GM23338 (cell line): Measurements from ENCODE around the gene SLC37A4. TPM values are rescaled to one million over a fixed set of nuclear protein-coding genes. Genes with fewer than 3 reads are reported as not detected.

Experiments used
- ATAC-seq: fragments of 200-7000 bp; cut with Tn5 transposase; 3 replicates; pipeline ENCODE4 v1.9.1; 2020
- DNase-seq: peaks from one replicate; pipeline ENCODE4 v3.0.0-alpha.2; 2015; ENCODE audit warnings: low spot score
- H2AFZ ChIP-seq: fragments of 200-600 bp; sonication (generic); 2 replicates; pipeline ENCODE4 v1.8.0; 2016; ENCODE audit warnings: antibody characterized with exemption, mild to moderate bottlenecking, moderate library complexity
- H3F3A ChIP-seq: fragments of 200-600 bp; sonication (generic); replicated peaks from 2 replicates; pipeline ENCODE4 v1.8.0; 2017; ENCODE audit warnings: antibody characterized with exemption, mixed run types, low read depth
- H3K27ac ChIP-seq: fragments of 200-600 bp; sonication (generic); 2 replicates; pipeline ENCODE4 v1.6.1; 2016; ENCODE audit warnings: low read depth
- H3K27me3 ChIP-seq: fragments of 200-600 bp; sonication (generic); 2 replicates; pipeline ENCODE4 v1.8.0; 2016; ENCODE audit warnings: mild to moderate bottlenecking, mixed run types, moderate library complexity; ENCODE audit not compliant: insufficient read depth
- H3K36me3 ChIP-seq: fragments of 200-600 bp; sonication (generic); 2 replicates; pipeline ENCODE4 v1.8.0; 2016; ENCODE audit warnings: mild to moderate bottlenecking; ENCODE audit not compliant: insufficient read depth
- H3K4me1 ChIP-seq: fragments of 200-600 bp; sonication (generic); 2 replicates; pipeline ENCODE4 v1.8.0; 2016; ENCODE audit warnings: mild to moderate bottlenecking, moderate library complexity; ENCODE audit not compliant: insufficient read depth
- H3K4me2 ChIP-seq: fragments of 200-600 bp; sonication (generic); 2 replicates; pipeline ENCODE4 v1.7.1; 2017; ENCODE audit warnings: mixed run types
- H3K4me3 ChIP-seq: fragments of 200-600 bp; sonication (generic); 2 replicates; pipeline ENCODE4 v1.6.1; 2016; ENCODE audit warnings: mixed run types
- H3K79me2 ChIP-seq: fragments of 200-600 bp; sonication (generic); replicated peaks from 2 replicates; pipeline ENCODE4 v1.8.0; 2017; ENCODE audit warnings: mild to moderate bottlenecking; ENCODE audit not compliant: insufficient read depth
- H3K9me2 ChIP-seq: fragments of 200-600 bp; sonication (generic); 2 replicates; pipeline ENCODE4 v1.8.0; 2017; ENCODE audit not compliant: insufficient read depth
- H4K20me1 ChIP-seq: fragments of 200-600 bp; sonication (generic); replicated peaks from 2 replicates; pipeline ENCODE4 v1.8.0; 2017; ENCODE audit warnings: mild to moderate bottlenecking; ENCODE audit not compliant: insufficient read depth
- H3K27ac Mint-ChIP-seq: 2 replicates; pipeline ENCODE4 v1.8.0; 2020; ENCODE audit warnings: inconsistent platforms, mild to moderate bottlenecking, moderate library complexity, mixed read lengths
- H3K27me3 Mint-ChIP-seq: 3 replicates; pipeline ENCODE4 v1.8.0; 2022; ENCODE audit warnings: low read depth, mild to moderate bottlenecking, moderate library complexity, mixed read lengths, inconsistent platforms; ENCODE audit not compliant: insufficient read depth, poor library complexity
- H3K36me3 Mint-ChIP-seq: 3 replicates; pipeline ENCODE4 v1.8.0; 2021; ENCODE audit warnings: low read depth, mild to moderate bottlenecking, inconsistent platforms, moderate library complexity, mixed read lengths
- H3K4me1 Mint-ChIP-seq: 3 replicates; pipeline ENCODE4 v1.8.0; 2020; ENCODE audit warnings: mild to moderate bottlenecking, inconsistent platforms, mixed read lengths
- H3K4me3 Mint-ChIP-seq: 3 replicates; pipeline ENCODE4 v1.8.0; 2021; ENCODE audit warnings: moderate library complexity, mild to moderate bottlenecking, inconsistent platforms, mixed read lengths
- H3K9me3 Mint-ChIP-seq: 3 replicates; pipeline ENCODE4 v1.8.0; 2020; ENCODE audit warnings: moderate library complexity, mild to moderate bottlenecking, inconsistent platforms, mixed read lengths
- CTCF ChIP-seq, 2 experiments: fragments of 200-600 bp in 1 of 2; sonication (generic) in 1 of 2; conservative IDR thresholded peaks; 2 replicates each; pipeline versions ENCODE4 v1.5.1 to v1.6.1; 2016 to 2017; ENCODE audit warnings: antibody characterized with exemption in 2 of 2, low read depth in 2 of 2, mild to moderate bottlenecking in 2 of 2, moderate library complexity in 1 of 2
- ETS1 ChIP-seq: IDR thresholded peaks from 2 replicates; pipeline ENCODE4 v1.6.1; 2016; ENCODE audit warnings: antibody characterized with exemption
- EZH2 ChIP-seq: fragments of 200-600 bp; sonication (generic); IDR thresholded peaks from one replicate; pipeline ENCODE4 v1.8.0; 2017; ENCODE audit warnings: antibody characterized with exemption, mild to moderate bottlenecking, low read depth; ENCODE audit not compliant: unreplicated experiment
- EZH2phosphoT487 ChIP-seq: fragments of 200-600 bp; sonication (generic); IDR thresholded peaks from one replicate; pipeline ENCODE4 v1.8.1; 2018; ENCODE audit warnings: antibody characterized with exemption; ENCODE audit not compliant: unreplicated experiment
- JUNB ChIP-seq: IDR thresholded peaks from one replicate; pipeline ENCODE4 v1.6.1; 2016; ENCODE audit warnings: antibody characterized with exemption; ENCODE audit not compliant: unreplicated experiment
- NANOG ChIP-seq: IDR thresholded peaks from 2 replicates; pipeline ENCODE4 v1.6.1; 2016; ENCODE audit warnings: antibody characterized with exemption, borderline replicate concordance
- REST ChIP-seq: IDR thresholded peaks from one replicate; pipeline ENCODE4 v1.6.1; 2018; ENCODE audit warnings: antibody characterized with exemption; ENCODE audit not compliant: unreplicated experiment
- STAT1 ChIP-seq: IDR thresholded peaks from one replicate; pipeline ENCODE4 v1.6.1; 2016; ENCODE audit warnings: antibody characterized with exemption; ENCODE audit not compliant: unreplicated experiment
- ZNF114 ChIP-seq: fragments of 250-450 bp; sonication (Bioruptor Pico); IDR thresholded peaks from 2 replicates; pipeline ENCODE4 v1.5.0; 2020; ENCODE audit warnings: mild to moderate bottlenecking, moderate library complexity
- ZNF331 ChIP-seq: fragments of 250-450 bp; sonication (Bioruptor Pico); IDR thresholded peaks from 2 replicates; pipeline ENCODE4 v1.5.0; 2020; ENCODE audit warnings: low read depth, mild to moderate bottlenecking, moderate library complexity
- ZNF462 ChIP-seq: fragments of 250-450 bp; sonication (Bioruptor Pico); IDR thresholded peaks from 2 replicates; pipeline ENCODE4 v1.5.0; 2020; ENCODE audit warnings: mild to moderate bottlenecking, moderate library complexity
- polyA plus RNA-seq: library from polyadenylated mRNA; unstranded; fragments of >200 nt; fragmentation: Nextera tagmentation; extraction: Ambion mirVana; gene quantifications from 2 replicates; pipeline ENCODE4 v1.2.1, GENCODE V29; 2016
- total RNA-seq: library from RNA; depleted of rRNA; stranded (reverse); fragments of >200 nt; shearing (Covaris generic); gene quantifications from 2 replicates; pipeline ENCODE4 v1.2.3, GENCODE V29; 2014

SLC37A4 gene
- total and polyA plus RNA-seq, 2 experiments from 2014 or later: 23.4 to 56.4 TPM

GRCh38 chr11:118998822-118999221, 31.9 kb downstream of the SLC37A4 start (continued):
- TF ChIP-seq CTCF (conservative IDR thresholded peaks at IDR 0.05; ENCODE audit: low read depth in 2 of 2) (no peak), EZH2phosphoT487 (no peak), NANOG (no peak), ETS1 (no peak)

- Mint-ChIP-seq H3K27ac (peak overlapping the region; percentile 98), H3K4me1 (peaks cover 21% of the 10 kb centered on the region), H3K4me3 (peak overlapping the region; percentile 100), H3K27me3 (peaks cover 4% of the 10 kb centered on the region), H3K36me3 (peaks cover 65% of the 10 kb centered on the region), H3K9me3 (peaks cover 4% of the 10 kb centered on the region; the same call in 2 of the 3 replicates)
- H3K4me3 ChIP-seq: peak overlapping the region; percentile 98
- no peaks in the 10 kb centered on the region for H3K27me3 ChIP-seq
- peaks cover 22% of the 10 kb centered on the region for H3K36me3 ChIP-seq
- H4K20me1 ChIP-seq: 0 out of 2 replicates have a peak, but pooled peaks cover 8% of the 10 kb centered on the region
- peaks cover 16% of the 10 kb centered on the region; the same call in 1 of the 2 replicates for H3K4me1 ChIP-seq
- DNase-seq (peak; percentile 49), ATAC-seq (peak; percentile 61)
- TF ChIP-seq ZNF331 (no peak), ETS1 (no peak), ZNF462 (CRISPR knock-in tag) (no peak), JUNB (no peak), EZH2 (no peak), REST (no peak), STAT1 (no peak), ZNF114 (no peak)
- 0 out of 2 replicates have a peak, but pooled peaks cover 4% of the 10 kb centered on the region for H3K9me2 ChIP-seq
- peak overlapping the region; percentile 97 for H3K4me2 ChIP-seq
- peak overlapping the region; percentile 93 for H2AFZ ChIP-seq
- H3K27ac ChIP-seq: peak overlapping the region; percentile 65
- H3K79me2 ChIP-seq: peaks cover 58% of the 10 kb centered on the region
- 0 out of 2 replicates have a peak, but pooled peaks cover 5% of the 10 kb centered on the region for H3F3A ChIP-seq
These were observed 32.3 kb downstream of the SLC37A4 start for GRCh38 chr11:118998388-118998717.
